Mesenchymal stem cell (in vitro differentiated cells and primary cell): ENCODE results near the gene PRR16.

Experiments
- DNase-seq: peaks from one replicate; pipeline ENCODE4 v3.0.0-alpha.2; 2013
- H2AFZ ChIP-seq: one replicate; pipeline ENCODE4 v1.6.1; 2013; ENCODE audit warnings: low read depth, mild to moderate bottlenecking, control low read depth, inconsistent platforms, low read length, moderate library complexity
- H2AK5ac ChIP-seq: 2 replicates; pipeline ENCODE4 v1.6.1; 2013; ENCODE audit warnings: low read length, moderate library complexity, mild to moderate bottlenecking, inconsistent platforms; ENCODE audit not compliant: severe bottlenecking
- H2BK120ac ChIP-seq: one replicate; pipeline ENCODE4 v1.6.1; 2013; ENCODE audit warnings: low read depth, mild to moderate bottlenecking, inconsistent platforms, low read length, moderate library complexity
- H2BK12ac ChIP-seq, 2 experiments: one replicate each; pipeline ENCODE4 v1.6.1; 2013; ENCODE audit warnings: inconsistent platforms in 2 of 2, low read length in 2 of 2, mild to moderate bottlenecking in 2 of 2, moderate library complexity in 2 of 2, control low read depth in 1 of 2
- H2BK15ac ChIP-seq: one replicate; pipeline ENCODE4 v1.6.1; 2013; ENCODE audit warnings: mild to moderate bottlenecking, low read depth, inconsistent platforms; ENCODE audit not compliant: poor library complexity, severe bottlenecking
- H2BK5ac ChIP-seq: 2 replicates; pipeline ENCODE4 v1.6.1; 2013; ENCODE audit warnings: low read depth, mild to moderate bottlenecking, low read length, control low read depth, inconsistent platforms; ENCODE audit not compliant: poor library complexity, severe bottlenecking
- H3K14ac ChIP-seq, 2 experiments: one replicate each; pipeline ENCODE4 v1.6.1; 2013; ENCODE audit warnings: inconsistent platforms in 2 of 2, low read length in 2 of 2, control low read depth in 1 of 2, mild to moderate bottlenecking in 1 of 2, moderate library complexity in 1 of 2
- H3K18ac ChIP-seq, 2 experiments: one replicate each; pipeline ENCODE4 v1.6.1; 2013; ENCODE audit warnings: inconsistent platforms in 2 of 2, low read length in 2 of 2, control low read depth in 1 of 2, low read depth in 1 of 2, mild to moderate bottlenecking in 1 of 2
- H3K23ac ChIP-seq, 2 experiments: one replicate each; pipeline ENCODE4 v1.6.1; 2013; ENCODE audit warnings: inconsistent platforms in 2 of 2, low read length in 2 of 2, mild to moderate bottlenecking in 2 of 2, moderate library complexity in 2 of 2, control low read depth in 1 of 2
- H3K27ac ChIP-seq: 2 replicates; pipeline ENCODE4 v1.5.1; 2013; ENCODE audit warnings: mild to moderate bottlenecking, moderate library complexity, low read length, control low read depth, inconsistent platforms; ENCODE audit not compliant: poor library complexity, severe bottlenecking
- H3K27me3 ChIP-seq, 2 experiments: 2 replicates each; pipeline versions ENCODE4 v1.6.1 to v1.7.0; 2013; ENCODE audit warnings: low read length in 2 of 2, mild to moderate bottlenecking in 2 of 2, moderate library complexity in 2 of 2, control low read depth in 1 of 2, inconsistent platforms in 1 of 2; ENCODE audit not compliant: control insufficient read depth in 1 of 2, insufficient read depth in 1 of 2
- H3K36me3 ChIP-seq, 2 experiments: 2 replicates each; pipeline versions ENCODE4 v1.6.1 to v1.7.0; 2013; ENCODE audit warnings: low read length in 2 of 2, control low read depth in 1 of 2, inconsistent platforms in 1 of 2, low read depth in 1 of 2, mild to moderate bottlenecking in 1 of 2; ENCODE audit not compliant: insufficient read depth in 2 of 2, control insufficient read depth in 1 of 2
- H3K4ac ChIP-seq, 2 experiments: one replicate each; pipeline ENCODE4 v1.6.1; 2013; ENCODE audit warnings: inconsistent platforms in 2 of 2, low read length in 2 of 2, mild to moderate bottlenecking in 2 of 2, moderate library complexity in 2 of 2, control low read depth in 1 of 2, low read depth in 1 of 2
- H3K4me1 ChIP-seq: 2 replicates; pipeline ENCODE4 v1.6.1; 2013; ENCODE audit warnings: low read depth, low read length, control low read depth; ENCODE audit not compliant: control insufficient read depth, insufficient read depth
- H3K4me2 ChIP-seq: 2 replicates; pipeline ENCODE4 v1.6.1; 2013; ENCODE audit warnings: low read length, mild to moderate bottlenecking, inconsistent platforms; ENCODE audit not compliant: poor library complexity, severe bottlenecking
- H3K4me3 ChIP-seq, 2 experiments: 2 replicates each; pipeline versions ENCODE4 v1.5.1 to v1.7.0; 2013; ENCODE audit warnings: low read length in 2 of 2, mild to moderate bottlenecking in 2 of 2, control low read depth in 1 of 2, low read depth in 1 of 2; ENCODE audit not compliant: insufficient read depth in 1 of 2
- H3K79me1 ChIP-seq: replicated peaks from 2 replicates; pipeline ENCODE4 v1.6.1; 2013; ENCODE audit warnings: mild to moderate bottlenecking, control low read depth, low read length, inconsistent platforms; ENCODE audit not compliant: poor library complexity, severe bottlenecking
- H3K9ac ChIP-seq: 2 replicates; pipeline ENCODE4 v1.7.0; 2013; ENCODE audit warnings: mild to moderate bottlenecking, low read length, moderate library complexity
- H3K9me3 ChIP-seq: 2 replicates; pipeline ENCODE4 v1.7.0; 2013; ENCODE audit warnings: mild to moderate bottlenecking, low read length; ENCODE audit not compliant: control insufficient read depth
- H4K8ac ChIP-seq: one replicate; pipeline ENCODE4 v1.6.1; 2013; ENCODE audit warnings: inconsistent platforms, mild to moderate bottlenecking, low read length, moderate library complexity
- H4K91ac ChIP-seq: one replicate; pipeline ENCODE4 v1.6.1; 2013; ENCODE audit warnings: mild to moderate bottlenecking, low read length, inconsistent platforms
- WGBS: methylation state at CpG from one replicate; pipeline ENCODE4 v1.1.7; 2013; ENCODE audit warnings: mixed read lengths; 5-methylcytosine and 5-hydroxymethylcytosine counted together

PRR16 gene

DNA sequence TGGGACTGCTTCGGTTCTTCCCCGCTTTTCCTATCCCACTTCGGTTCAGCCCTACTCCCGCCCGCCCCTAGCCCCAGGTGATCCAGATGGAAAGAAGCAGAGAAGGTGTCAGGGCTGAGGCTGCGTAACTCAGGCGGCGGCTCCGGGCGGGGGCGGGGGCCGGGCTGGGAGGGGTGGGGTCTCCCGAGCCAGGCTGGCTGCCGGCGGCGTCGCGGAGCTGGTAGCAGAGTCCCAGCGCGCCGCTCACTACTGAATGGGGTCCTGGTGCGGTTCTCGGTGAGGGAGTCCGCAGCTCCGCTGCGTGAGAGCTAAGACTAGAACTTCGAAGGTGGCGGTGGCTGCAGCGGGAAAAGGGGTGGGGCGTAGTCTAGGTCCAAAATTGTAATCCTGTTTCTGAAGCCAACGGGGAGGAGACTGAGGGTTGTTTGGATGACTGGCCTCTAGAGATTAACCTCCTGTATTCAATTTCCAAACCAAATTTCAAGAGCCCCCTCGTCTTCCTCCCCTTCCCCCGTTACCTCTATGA is 1.4 kb downstream of the PRR16 start:
- peak overlapping the region; percentile 70 to 97 for H3K4me3 ChIP-seq
- peak overlapping the region; percentile 70 for H4K91ac ChIP-seq
- H3K4me1 ChIP-seq = peaks cover 5% of the 10 kb centered on the region
- no peaks in the 10 kb centered on the region for H3K27me3 ChIP-seq
- peak overlapping the region; percentile 34 to 95 for H3K18ac ChIP-seq
- 0% methylated on average over 26 of the region's 33 CpGs for WGBS
- H4K8ac ChIP-seq = peak overlapping the region; percentile 45
- peak overlapping the region; percentile 27 for H2BK120ac ChIP-seq
- DNase-seq = peak; percentile 77
- peaks cover 9% of the 10 kb centered on the region for H3K79me1 ChIP-seq
- peak overlapping the region in 1 of 2 experiments; percentile 69 for H2BK12ac ChIP-seq
- no peaks in the 10 kb centered on the region for H3K9me3 ChIP-seq
- H3K4me2 ChIP-seq = peak overlapping the region; percentile 69
- H3K9ac ChIP-seq = peak overlapping the region; percentile 92
- peak overlapping the region; percentile 84 for H2BK15ac ChIP-seq
- H3K4ac ChIP-seq = peak overlapping the region in 1 of 2 experiments; percentile 58
- H3K36me3 ChIP-seq = no peaks in the 10 kb centered on the region
- peak overlapping the region; percentile 36 for H2AFZ ChIP-seq
- H2BK5ac ChIP-seq = no peak overlapping the region
- peak overlapping the region; percentile 22 for H3K27ac ChIP-seq
- no peak overlapping the region for H2AK5ac ChIP-seq
- peak overlapping the region in 1 of 2 experiments; percentile 47 for H3K23ac ChIP-seq
- H3K14ac ChIP-seq = peak overlapping the region in 1 of 2 experiments; percentile 85

GRCh38 chr5:120466341-120467006 is 2.4 kb downstream of the PRR16 start:
- WGBS = 95% methylated on average over 2 of the region's 4 CpGs
- no peak overlapping the region for H3K14ac ChIP-seq
- H3K23ac ChIP-seq = no peak overlapping the region
- no peaks in the 10 kb centered on the region for H3K36me3 ChIP-seq
- H3K9ac ChIP-seq = peak overlapping the region; percentile 90
- H3K4me2 ChIP-seq = peak overlapping the region; percentile 28
- no peak overlapping the region for H3K4ac ChIP-seq
- H2BK12ac ChIP-seq = no peak overlapping the region
- H2AFZ ChIP-seq = no peak overlapping the region
- no peak overlapping the region for H4K8ac ChIP-seq
- peak; percentile 33 for DNase-seq
- H3K4me1 ChIP-seq = peaks cover 5% of the 10 kb centered on the region
- H3K18ac ChIP-seq = no peak overlapping the region
- H3K79me1 ChIP-seq = peaks cover 11% of the 10 kb centered on the region
- no peak overlapping the region for H3K27ac ChIP-seq
- no peak overlapping the region for H2BK15ac ChIP-seq
- H2BK120ac ChIP-seq = no peak overlapping the region
- H2AK5ac ChIP-seq = no peak overlapping the region
- no peaks in the 10 kb centered on the region for H3K9me3 ChIP-seq
- H2BK5ac ChIP-seq = no peak overlapping the region
- H3K4me3 ChIP-seq = peak overlapping the region in 1 of 2 experiments; percentile 97
- H4K91ac ChIP-seq = no peak overlapping the region
- H3K27me3 ChIP-seq = no peaks in the 10 kb centered on the region

DNA sequence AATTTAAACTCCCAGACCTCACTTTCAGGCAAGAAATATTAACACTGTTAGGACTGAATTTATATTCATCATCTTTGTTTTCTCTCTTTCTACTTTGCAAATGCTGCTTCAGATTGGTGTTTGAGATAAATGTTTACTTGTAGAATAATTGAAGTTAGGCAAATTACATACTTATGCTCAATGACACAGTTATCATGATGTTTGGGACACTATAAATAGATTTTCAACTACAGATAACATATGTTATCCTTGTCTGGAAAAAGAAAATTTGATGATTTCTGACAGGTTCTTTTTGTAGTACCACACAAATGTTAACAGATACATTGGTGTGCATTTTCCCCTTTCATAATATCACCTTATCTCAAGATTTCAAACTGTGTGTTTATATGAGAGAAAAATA is 7.9 kb downstream of the PRR16 start:
- H3K9ac ChIP-seq = no peak overlapping the region
- no peaks in the 10 kb centered on the region for H3K36me3 ChIP-seq
- H3K4ac ChIP-seq = no peak overlapping the region
- H2AFZ ChIP-seq = no peak overlapping the region
- H2BK120ac ChIP-seq = no peak overlapping the region
- H3K14ac ChIP-seq = no peak overlapping the region
- H3K4me2 ChIP-seq = no peak overlapping the region
- no peaks in the 10 kb centered on the region for H3K4me1 ChIP-seq
- no peak for DNase-seq
- no peak overlapping the region for H2AK5ac ChIP-seq
- no peaks in the 10 kb centered on the region for H3K27me3 ChIP-seq
- no peak overlapping the region for H4K8ac ChIP-seq
- no peak overlapping the region for H3K18ac ChIP-seq
- no peak overlapping the region for H2BK5ac ChIP-seq
- H3K9me3 ChIP-seq = no peaks in the 10 kb centered on the region
- peaks cover 9% of the 10 kb centered on the region for H3K79me1 ChIP-seq
- no peak overlapping the region for H3K27ac ChIP-seq
- H2BK12ac ChIP-seq = no peak overlapping the region
- H4K91ac ChIP-seq = no peak overlapping the region
- no peak overlapping the region for H3K4me3 ChIP-seq
- H2BK15ac ChIP-seq = no peak overlapping the region
- H3K23ac ChIP-seq = no peak overlapping the region

- Histone ChIP-seq H4K91ac (no peak overlapping the region), H3K27ac (no peak overlapping the region), H3K79me1 (peaks cover 14% of the 10 kb centered on the region), H4K8ac (no peak overlapping the region), H3K18ac (no peak overlapping the region), H3K23ac (no peak overlapping the region), H2AFZ (no peak overlapping the region), H2BK12ac (no peak overlapping the region), H2AK5ac (no peak overlapping the region), H3K4me1 (no peaks in the 10 kb centered on the region), H3K9me3 (no peaks in the 10 kb centered on the region), H3K4me3 (no peak overlapping the region), H3K4ac (no peak overlapping the region), H3K27me3 (no peaks in the 10 kb centered on the region), H2BK5ac (no peak overlapping the region), H3K14ac (no peak overlapping the region), H3K9ac (no peak overlapping the region), H2BK15ac (no peak overlapping the region), H3K4me2 (no peak overlapping the region), H3K36me3 (no peaks in the 10 kb centered on the region), H2BK120ac (no peak overlapping the region)
- DNase-seq = no peak
Observed at GRCh38 chr5:120472911-120473310, 8.8 kb downstream of the PRR16 start.
